ENCODE results near the gene CBLIF.

CBLIF gene

GRCh38 chr11:59802639-59803176, 42.6 kb downstream of the CBLIF start:
- H3K4me1 ChIP-seq (ENCODE audit: insufficient read depth, low read length), result no peaks in the 10 kb centered on the region
- H3K4me3 ChIP-seq (ENCODE audit: low read depth in 1 of 2, low read length in 2 of 2), result no peak overlapping the region
- no peak overlapping the region for H3K27ac ChIP-seq (ENCODE audit: low read length)
- no peak overlapping the region for H3K9ac ChIP-seq (ENCODE audit: low read depth, low read length)
- TF ChIP-seq, protein P1, sequence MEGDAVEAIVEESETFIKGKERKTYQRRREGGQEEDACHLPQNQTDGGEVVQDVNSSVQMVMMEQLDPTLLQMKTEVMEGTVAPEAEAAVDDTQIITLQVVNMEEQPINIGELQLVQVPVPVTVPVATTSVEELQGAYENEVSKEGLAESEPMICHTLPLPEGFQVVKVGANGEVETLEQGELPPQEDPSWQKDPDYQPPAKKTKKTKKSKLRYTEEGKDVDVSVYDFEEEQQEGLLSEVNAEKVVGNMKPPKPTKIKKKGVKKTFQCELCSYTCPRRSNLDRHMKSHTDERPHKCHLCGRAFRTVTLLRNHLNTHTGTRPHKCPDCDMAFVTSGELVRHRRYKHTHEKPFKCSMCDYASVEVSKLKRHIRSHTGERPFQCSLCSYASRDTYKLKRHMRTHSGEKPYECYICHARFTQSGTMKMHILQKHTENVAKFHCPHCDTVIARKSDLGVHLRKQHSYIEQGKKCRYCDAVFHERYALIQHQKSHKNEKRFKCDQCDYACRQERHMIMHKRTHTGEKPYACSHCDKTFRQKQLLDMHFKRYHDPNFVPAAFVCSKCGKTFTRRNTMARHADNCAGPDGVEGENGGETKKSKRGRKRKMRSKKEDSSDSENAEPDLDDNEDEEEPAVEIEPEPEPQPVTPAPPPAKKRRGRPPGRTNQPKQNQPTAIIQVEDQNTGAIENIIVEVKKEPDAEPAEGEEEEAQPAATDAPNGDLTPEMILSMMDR (IDR thresholded peaks at IDR 0.05; ENCODE audit: borderline replicate concordance, extremely low read depth, low read length, poor library complexity, severe bottlenecking), result peak; percentile 71
- TF ChIP-seq EZH2 (IDR thresholded peaks at IDR 0.05; ENCODE audit: borderline replicate concordance, low read depth, low read length, severe bottlenecking), result no peak
- H3K9me3 ChIP-seq (ENCODE audit: insufficient read depth, low read length, severe bottlenecking), result no peaks in the 10 kb centered on the region
- H4K20me1 ChIP-seq (ENCODE audit: insufficient read depth, low read length), result no peaks in the 10 kb centered on the region
- no peak overlapping the region for H3K4me2 ChIP-seq (ENCODE audit: insufficient read depth, low read length)
- H3K79me2 ChIP-seq (ENCODE audit: insufficient read depth, low read length), result no peaks in the 10 kb centered on the region
- DNase-seq (peak; percentile 30), ATAC-seq (ENCODE audit: insufficient read depth, low read depth) (peak; percentile 73)
- peaks cover 23% of the 10 kb centered on the region for H3K36me3 ChIP-seq (ENCODE audit: insufficient read depth, low read length)
- no peaks in the 10 kb centered on the region for H3K27me3 ChIP-seq (ENCODE audit: insufficient read depth, low read length, poor library complexity)
- no peak overlapping the region for H2AFZ ChIP-seq (ENCODE audit: low read depth, low read length)

DNA sequence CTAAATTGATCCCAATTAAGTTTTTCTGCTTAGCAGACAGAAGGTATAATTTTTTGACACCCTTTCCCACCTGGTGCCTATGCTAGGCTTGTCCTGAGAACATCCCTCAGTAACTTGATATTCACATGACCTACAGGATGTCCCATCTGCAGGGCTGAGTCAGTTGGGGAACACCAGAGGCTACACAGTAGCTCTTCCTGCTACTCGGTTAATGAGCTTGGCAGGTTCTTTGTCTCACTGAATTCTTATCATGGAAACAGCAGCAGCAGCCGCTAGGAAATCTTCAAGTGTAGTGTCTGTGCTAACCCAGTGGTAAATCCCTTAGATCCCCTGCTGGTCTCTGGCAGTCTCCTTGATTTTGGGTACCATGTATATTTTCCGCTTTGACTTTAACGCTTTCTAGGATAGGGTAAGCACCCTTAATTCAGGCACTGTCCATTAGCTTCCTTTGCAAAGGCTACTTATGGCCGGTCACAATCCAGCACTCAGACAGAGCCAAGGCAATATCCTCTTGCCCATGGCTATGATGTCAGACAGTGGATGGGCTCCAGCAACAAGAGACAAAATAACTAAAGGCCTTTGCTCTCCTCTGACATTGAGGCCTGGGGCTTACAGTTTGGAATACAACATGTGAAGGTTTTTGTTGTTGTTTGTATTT, 43.2 kb downstream of the CBLIF start:
- Histone ChIP-seq H2AFZ (ENCODE audit: low read depth, low read length) (no peak overlapping the region), H3K9ac (ENCODE audit: low read depth, low read length) (no peak overlapping the region), H3K27me3 (ENCODE audit: insufficient read depth, low read length, poor library complexity) (no peaks in the 10 kb centered on the region), H3K4me1 (ENCODE audit: insufficient read depth, low read length) (no peaks in the 10 kb centered on the region), H4K20me1 (ENCODE audit: insufficient read depth, low read length) (no peaks in the 10 kb centered on the region), H3K4me3 (ENCODE audit: low read depth in 1 of 2, low read length in 2 of 2) (no peak overlapping the region), H3K4me2 (ENCODE audit: insufficient read depth, low read length) (no peak overlapping the region), H3K27ac (ENCODE audit: low read length) (no peak overlapping the region), H3K79me2 (ENCODE audit: insufficient read depth, low read length) (no peaks in the 10 kb centered on the region), H3K36me3 (ENCODE audit: insufficient read depth, low read length) (peaks cover 18% of the 10 kb centered on the region), H3K9me3 (ENCODE audit: insufficient read depth, low read length, severe bottlenecking) (no peaks in the 10 kb centered on the region)
- peak; percentile 52 for ATAC-seq (ENCODE audit: insufficient read depth, low read depth)
- TF ChIP-seq EZH2 (IDR thresholded peaks at IDR 0.05; ENCODE audit: borderline replicate concordance, low read depth, low read length, severe bottlenecking), result no peak
- TF ChIP-seq, protein P1 (IDR thresholded peaks at IDR 0.05; ENCODE audit: borderline replicate concordance, extremely low read depth, low read length, poor library complexity, severe bottlenecking), result no peak
- no peak for DNase-seq

DNA sequence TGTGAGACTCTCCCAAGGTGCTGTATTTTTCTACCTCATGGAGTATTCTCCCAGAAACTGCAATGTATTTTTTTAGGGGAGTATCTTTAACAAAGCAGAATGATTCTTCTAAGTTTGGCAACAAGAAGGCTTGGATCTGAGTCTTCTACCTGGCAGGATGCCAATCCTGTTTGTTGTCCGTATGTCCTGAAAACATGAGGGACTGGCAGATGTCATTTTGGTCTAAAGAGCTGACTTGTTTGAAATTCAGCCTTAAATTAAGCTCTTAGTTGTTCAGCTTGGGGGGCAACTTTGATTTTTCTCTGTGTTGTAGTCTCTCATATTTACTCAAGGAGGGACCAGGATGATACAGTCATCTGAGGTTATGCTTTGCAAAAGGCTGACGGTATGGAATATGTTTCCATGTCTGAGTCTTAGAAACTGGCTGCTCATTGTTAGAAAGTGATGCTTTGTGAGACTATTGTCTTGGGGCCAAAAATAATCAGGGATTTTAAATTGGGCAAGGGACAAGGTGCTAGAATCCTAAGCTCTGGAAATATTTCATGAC, 44.1 kb downstream of the CBLIF start:
- DNase-seq (no peak), ATAC-seq (ENCODE audit: insufficient read depth, low read depth) (no peak)
- Histone ChIP-seq H3K4me2 (ENCODE audit: insufficient read depth, low read length) (no peak overlapping the region), H3K9ac (ENCODE audit: low read depth, low read length) (no peak overlapping the region), H3K27me3 (ENCODE audit: insufficient read depth, low read length, poor library complexity) (no peaks in the 10 kb centered on the region), H4K20me1 (ENCODE audit: insufficient read depth, low read length) (no peaks in the 10 kb centered on the region), H3K9me3 (ENCODE audit: insufficient read depth, low read length, severe bottlenecking) (no peaks in the 10 kb centered on the region), H3K4me1 (ENCODE audit: insufficient read depth, low read length) (no peaks in the 10 kb centered on the region), H3K79me2 (ENCODE audit: insufficient read depth, low read length) (no peaks in the 10 kb centered on the region), H3K36me3 (ENCODE audit: insufficient read depth, low read length) (peaks cover 9% of the 10 kb centered on the region), H2AFZ (ENCODE audit: low read depth, low read length) (no peak overlapping the region), H3K27ac (ENCODE audit: low read length) (no peak overlapping the region), H3K4me3 (ENCODE audit: low read depth in 1 of 2, low read length in 2 of 2) (no peak overlapping the region)
- no peak for TF ChIP-seq EZH2 (IDR thresholded peaks at IDR 0.05; ENCODE audit: borderline replicate concordance, low read depth, low read length, severe bottlenecking)
- TF ChIP-seq, protein P1 (IDR thresholded peaks at IDR 0.05; ENCODE audit: borderline replicate concordance, extremely low read depth, low read length, poor library complexity, severe bottlenecking), result no peak

All from DND-41 (cell line).